Kidney epithelial cell (primary cell): ENCODE results near the gene GRM7. TPM values are rescaled to one million over a fixed set of nuclear protein-coding genes. Genes with fewer than 3 reads are reported as not detected.

Source experiments
- DNase-seq: peaks from one replicate; pipeline ENCODE4 v3.0.0-alpha.2; 2010; ENCODE audit warnings: low read depth
- H3K27me3 ChIP-seq: 2 replicates; pipeline ENCODE4 v1.6.0; 2011; ENCODE audit warnings: low read length; ENCODE audit not compliant: control insufficient read depth, insufficient read depth
- H3K36me3 ChIP-seq: 2 replicates; pipeline ENCODE4 v1.5.1; 2011; ENCODE audit warnings: low read length; ENCODE audit not compliant: control insufficient read depth, insufficient read depth
- H3K4me3 ChIP-seq: 2 replicates; pipeline ENCODE4 v1.5.1; 2011; ENCODE audit warnings: low read depth, mild to moderate bottlenecking, control low read depth, low read length
- total RNA-seq: library from RNA; depleted of rRNA; stranded (reverse); fragments of >200 nt; gene quantifications from 2 replicates; pipeline ENCODE4 v1.2.3, GENCODE V29; 2015
- TF ChIP-seq, protein P1 (sequence below): IDR thresholded peaks from 2 replicates; pipeline ENCODE4 v1.5.1; 2011; ENCODE audit warnings: mild to moderate bottlenecking, moderate library complexity, low read length, control low read depth, inconsistent platforms; ENCODE audit not compliant: insufficient read depth, poor library complexity, severe bottlenecking

GRM7 gene
- total RNA-seq, 1 donor from 2014 or later: 0.17 TPM

DNA sequence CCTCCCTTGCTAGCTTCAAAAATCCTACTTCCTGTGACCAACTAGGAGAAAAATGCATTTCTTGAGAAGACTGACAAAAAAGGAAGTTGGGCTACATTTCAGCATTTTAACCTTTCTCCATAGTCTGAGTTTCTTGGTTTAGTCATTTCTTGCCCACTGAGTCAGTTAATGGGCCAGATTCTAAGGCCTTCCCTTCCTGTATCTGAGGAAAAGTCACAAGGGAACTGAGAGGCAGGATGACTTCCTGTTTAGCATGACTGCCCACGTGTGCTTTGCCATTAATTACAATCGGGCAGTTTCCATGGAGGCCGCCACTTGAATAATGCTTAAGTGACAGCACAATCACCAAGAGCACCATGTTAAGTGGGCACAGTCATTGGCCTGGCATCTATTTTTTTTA, 846.3 kb downstream of the GRM7 start:
- TF ChIP-seq, protein P1, sequence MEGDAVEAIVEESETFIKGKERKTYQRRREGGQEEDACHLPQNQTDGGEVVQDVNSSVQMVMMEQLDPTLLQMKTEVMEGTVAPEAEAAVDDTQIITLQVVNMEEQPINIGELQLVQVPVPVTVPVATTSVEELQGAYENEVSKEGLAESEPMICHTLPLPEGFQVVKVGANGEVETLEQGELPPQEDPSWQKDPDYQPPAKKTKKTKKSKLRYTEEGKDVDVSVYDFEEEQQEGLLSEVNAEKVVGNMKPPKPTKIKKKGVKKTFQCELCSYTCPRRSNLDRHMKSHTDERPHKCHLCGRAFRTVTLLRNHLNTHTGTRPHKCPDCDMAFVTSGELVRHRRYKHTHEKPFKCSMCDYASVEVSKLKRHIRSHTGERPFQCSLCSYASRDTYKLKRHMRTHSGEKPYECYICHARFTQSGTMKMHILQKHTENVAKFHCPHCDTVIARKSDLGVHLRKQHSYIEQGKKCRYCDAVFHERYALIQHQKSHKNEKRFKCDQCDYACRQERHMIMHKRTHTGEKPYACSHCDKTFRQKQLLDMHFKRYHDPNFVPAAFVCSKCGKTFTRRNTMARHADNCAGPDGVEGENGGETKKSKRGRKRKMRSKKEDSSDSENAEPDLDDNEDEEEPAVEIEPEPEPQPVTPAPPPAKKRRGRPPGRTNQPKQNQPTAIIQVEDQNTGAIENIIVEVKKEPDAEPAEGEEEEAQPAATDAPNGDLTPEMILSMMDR: no peak
- no peaks in the 10 kb centered on the region for H3K36me3 ChIP-seq
- no peaks in the 10 kb centered on the region for H3K27me3 ChIP-seq
- peak; percentile 62 for DNase-seq
- no peak overlapping the region for H3K4me3 ChIP-seq

DNA sequence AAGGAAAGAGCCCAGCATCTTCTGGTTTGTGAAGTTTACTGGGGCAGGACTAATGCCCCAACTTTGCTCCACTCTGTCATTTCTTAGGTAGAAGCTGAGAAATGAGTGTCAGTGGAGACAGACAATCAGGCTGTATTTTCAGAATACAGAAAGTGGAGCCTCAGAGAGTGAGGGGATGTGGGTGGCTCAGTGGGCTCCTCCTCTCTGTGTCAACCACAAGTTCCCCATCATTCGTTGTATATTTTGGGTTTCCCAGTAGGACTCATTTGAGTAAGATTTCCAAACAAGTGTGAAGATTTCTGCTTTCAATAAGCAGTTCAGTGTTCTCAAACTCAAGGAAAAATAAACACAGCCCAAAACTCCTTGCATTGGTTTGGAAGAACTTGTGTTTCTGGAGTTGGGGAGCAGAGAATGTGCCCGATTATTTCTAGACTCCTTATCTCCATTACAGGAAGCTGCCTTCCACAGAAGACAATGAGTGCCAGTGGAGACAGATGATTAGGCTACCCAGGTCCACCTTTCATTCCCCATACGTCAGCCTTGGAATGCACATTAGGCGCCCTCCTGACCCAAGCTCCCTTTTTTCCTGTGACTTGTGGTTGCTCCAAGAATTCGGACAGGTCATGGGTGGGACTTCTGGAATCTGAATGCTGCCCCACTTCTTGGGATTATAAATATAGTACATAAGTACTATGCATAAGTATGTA, 848.6 kb downstream of the GRM7 start:
- Histone ChIP-seq H3K27me3 (no peaks in the 10 kb centered on the region), H3K36me3 (no peaks in the 10 kb centered on the region), H3K4me3 (no peak overlapping the region)
- TF ChIP-seq, protein P1: no peak
- DNase-seq: no peak

DNA sequence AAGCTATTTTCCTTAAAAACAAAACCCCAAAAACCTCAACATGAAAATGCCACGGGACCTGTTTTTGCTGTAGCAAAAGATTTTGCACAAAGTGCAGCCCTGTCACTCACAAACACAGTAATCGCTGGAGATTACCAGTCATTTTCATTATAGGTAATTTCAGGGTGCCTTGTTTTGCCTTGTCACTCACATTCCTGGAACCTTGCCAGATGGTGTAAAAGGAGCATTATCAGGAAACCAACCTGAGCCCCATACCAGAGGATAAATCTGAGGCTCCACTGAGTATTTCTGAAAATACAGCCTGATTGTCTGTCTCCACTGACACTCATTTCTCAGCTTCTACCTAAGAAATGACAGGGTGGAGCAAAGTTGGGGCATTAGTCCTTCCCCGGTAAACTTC, 849.4 kb downstream of the GRM7 start:
- Histone ChIP-seq H3K4me3 (no peak overlapping the region), H3K27me3 (no peaks in the 10 kb centered on the region), H3K36me3 (no peaks in the 10 kb centered on the region)
- TF ChIP-seq, protein P1: no peak
- DNase-seq: no peak

DNA sequence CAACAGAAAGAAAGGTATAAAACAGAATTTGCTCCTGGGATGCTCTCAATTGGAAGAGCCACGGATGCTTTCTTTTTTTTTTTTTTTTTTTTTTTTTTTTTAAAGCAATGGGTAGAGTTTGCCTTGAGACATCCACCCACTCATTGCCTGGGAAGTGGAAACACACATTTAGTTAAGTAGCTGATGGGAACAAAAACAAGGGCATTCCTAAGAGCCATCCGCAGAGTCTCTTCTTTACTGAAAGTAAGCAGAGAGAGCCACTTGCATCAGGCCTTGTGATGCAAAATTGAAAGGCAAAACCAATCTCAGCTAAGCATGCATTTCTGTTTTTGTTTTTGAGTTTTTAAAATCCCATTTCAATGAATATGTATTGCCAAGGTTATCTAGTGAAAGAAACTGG, 852.8 kb downstream of the GRM7 start:
- DNase-seq: no peak
- H3K27me3 ChIP-seq: no peaks in the 10 kb centered on the region
- TF ChIP-seq, protein P1: no peak

DNA sequence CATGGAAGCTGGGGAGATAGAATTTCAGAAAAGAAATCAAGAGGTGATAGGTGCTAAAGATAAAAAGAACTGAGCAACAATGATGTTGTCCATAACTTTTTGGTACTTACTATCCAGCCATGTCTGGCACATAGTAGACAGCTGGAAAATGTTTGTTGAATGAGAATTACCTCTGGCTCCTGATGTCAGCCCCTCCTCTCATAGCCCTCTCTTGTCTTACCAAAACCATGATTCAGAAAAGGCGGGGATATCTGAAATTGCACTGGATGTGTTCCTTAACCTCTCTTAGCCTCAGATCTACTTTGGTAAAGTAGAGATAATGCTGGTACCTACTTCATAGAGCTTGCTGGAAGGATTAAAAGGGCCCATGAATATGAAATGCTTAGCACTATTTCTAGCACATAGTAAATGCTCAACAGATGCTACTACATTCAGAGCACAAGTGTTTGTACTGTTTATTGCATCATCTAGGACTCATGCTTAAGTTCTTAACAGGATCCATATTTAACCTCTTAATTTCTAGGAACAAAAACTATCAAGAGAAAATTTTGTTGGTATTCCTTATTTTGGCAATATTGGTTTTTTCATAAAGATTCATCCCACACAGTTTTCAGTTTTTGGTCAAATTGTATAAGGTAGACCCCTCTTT, 859.9 kb downstream of the GRM7 start:
- Histone ChIP-seq H3K4me3 (no peak overlapping the region), H3K27me3 (no peaks in the 10 kb centered on the region), H3K36me3 (no peaks in the 10 kb centered on the region)
- TF ChIP-seq, protein P1: no peak
- DNase-seq: no peak

More for the DNA sequence above, 852.8 kb downstream of the GRM7 start:
- no peaks in the 10 kb centered on the region for H3K36me3 ChIP-seq
- H3K4me3 ChIP-seq: no peak overlapping the region
